ENCODE data around the gene MYO3B. TPM values are rescaled to one million over a fixed set of nuclear protein-coding genes. Genes with fewer than 3 reads are reported as not detected.
A peak's percentile ranks its signal among the peaks of the same experiment; 100 is the strongest.

Gene MYO3B
- total RNA-seq, 2 donors from 2014 or later: 0.26 to 0.79 TPM

DNA sequence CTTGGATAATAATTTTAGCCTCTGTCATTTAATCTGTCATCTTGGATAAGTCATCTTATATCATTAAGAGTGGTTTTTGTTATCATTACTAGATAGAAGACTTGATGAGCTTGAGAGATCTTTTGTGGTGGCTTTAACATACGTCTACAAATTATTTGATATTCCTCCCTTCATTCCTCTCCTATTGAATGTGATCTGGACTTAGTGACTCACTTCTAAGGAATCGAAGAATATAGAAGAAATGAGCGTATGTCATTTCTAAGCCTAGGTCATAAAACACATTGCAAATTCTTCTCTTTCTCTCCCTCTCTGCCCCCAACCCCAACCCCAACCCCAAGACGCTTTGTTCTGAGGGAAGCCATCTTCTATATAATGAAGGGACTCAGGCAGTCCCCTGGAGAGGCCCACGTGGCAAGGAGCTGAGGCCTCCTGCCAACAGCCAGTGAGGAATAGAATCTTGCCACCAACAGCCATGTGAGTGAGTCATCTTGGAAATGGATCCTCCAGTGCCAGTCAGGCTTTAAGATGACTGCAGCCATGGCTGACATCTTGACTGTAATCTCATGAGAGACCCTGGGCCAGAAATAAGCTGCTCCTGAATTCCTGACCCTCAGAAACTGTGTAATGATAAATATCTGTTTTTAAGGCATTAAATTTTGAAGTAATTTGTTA, 315.6 kb downstream of the MYO3B start:
- Mint-ChIP-seq H3K27me3 (peaks cover 25% of the 10 kb centered on the region), H3K36me3 (ENCODE audit: low read depth) (no peaks in the 10 kb centered on the region), H3K9me3 (no peaks in the 10 kb centered on the region), H3K27ac (no peak overlapping the region), H3K4me1 (no peaks in the 10 kb centered on the region), H3K4me3 (no peak overlapping the region)
- ATAC-seq (replicated peaks): no peak

DNA sequence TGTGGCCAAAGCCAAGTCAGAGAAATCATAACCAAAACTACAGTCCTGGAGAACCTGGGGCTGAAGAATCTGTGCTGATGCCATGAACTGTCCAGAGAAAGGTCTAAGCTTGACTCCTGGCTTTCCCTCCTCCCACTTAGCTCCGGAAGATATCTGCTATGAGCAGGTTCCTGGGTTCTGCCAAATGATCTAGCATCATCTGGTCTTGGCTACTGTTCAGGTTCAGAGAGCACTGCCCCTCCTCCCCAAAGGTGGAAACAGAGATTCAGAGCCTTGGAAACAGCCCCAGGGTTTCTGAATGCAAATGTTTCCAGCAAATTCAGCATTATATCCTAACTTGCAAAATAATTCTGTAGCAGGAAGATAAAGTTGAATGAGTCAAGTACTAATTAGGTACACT, 317.9 kb downstream of the MYO3B start:
- no peak overlapping the region for H3K27ac Mint-ChIP-seq
- H3K36me3 Mint-ChIP-seq (ENCODE audit: low read depth): no peaks in the 10 kb centered on the region
- no peak for ATAC-seq (replicated peaks)

DNA sequence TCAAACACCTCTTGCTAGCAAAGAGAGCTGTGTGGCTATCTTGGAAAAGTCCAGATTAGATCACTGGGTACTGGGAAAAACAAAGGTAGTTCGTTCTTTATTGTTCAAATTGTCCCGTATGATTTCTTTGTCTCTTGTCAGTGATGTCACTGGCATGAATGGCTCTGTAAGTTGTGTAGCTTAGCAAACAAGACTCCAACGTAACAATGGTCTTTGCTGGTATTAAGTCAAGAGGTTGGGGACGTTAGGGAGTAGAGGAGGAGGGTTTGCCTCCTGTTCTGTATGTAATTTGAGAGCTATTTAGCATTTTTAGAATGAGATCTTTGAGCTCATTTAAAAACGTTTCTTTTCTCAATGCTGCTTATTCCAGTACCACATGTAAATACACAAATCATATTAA, 320.7 kb downstream of the MYO3B start:
- Mint-ChIP-seq H3K9me3 (no peaks in the 10 kb centered on the region), H3K36me3 (ENCODE audit: low read depth) (no peaks in the 10 kb centered on the region), H3K27ac (no peak overlapping the region), H3K4me1 (no peaks in the 10 kb centered on the region), H3K4me3 (no peak overlapping the region), H3K27me3 (peaks cover 36% of the 10 kb centered on the region)
- ATAC-seq (replicated peaks): no peak

More for the DNA sequence above, 317.9 kb downstream of the MYO3B start:
- no peak overlapping the region for H3K4me3 Mint-ChIP-seq
- no peaks in the 10 kb centered on the region for H3K9me3 Mint-ChIP-seq
- no peaks in the 10 kb centered on the region for H3K4me1 Mint-ChIP-seq
- peaks cover 34% of the 10 kb centered on the region for H3K27me3 Mint-ChIP-seq

DNA sequence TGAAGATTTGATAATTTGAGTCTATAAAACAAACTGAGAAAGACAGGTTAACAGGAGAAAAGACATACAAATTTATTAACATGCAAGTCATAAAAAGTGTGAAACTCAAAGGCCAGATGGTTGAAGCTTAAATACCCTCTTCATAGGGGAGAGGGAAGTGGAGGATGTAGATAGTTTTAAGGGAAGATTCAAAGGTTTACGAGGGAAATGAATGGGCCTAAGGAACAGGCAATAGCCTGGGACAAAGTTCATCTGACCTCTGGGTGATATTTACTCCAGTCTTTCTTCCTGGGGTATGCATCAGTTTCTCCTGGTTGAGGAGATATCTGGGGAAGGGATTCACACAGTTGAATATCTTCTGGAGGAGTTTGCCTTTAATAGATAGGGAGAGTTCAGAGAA, 322.2 kb downstream of the MYO3B start:
- no peak overlapping the region for H3K27ac Mint-ChIP-seq
- H3K4me3 Mint-ChIP-seq: no peak overlapping the region
- no peak for ATAC-seq (replicated peaks)
- peaks cover 33% of the 10 kb centered on the region for H3K27me3 Mint-ChIP-seq
- H3K4me1 Mint-ChIP-seq: no peaks in the 10 kb centered on the region
- no peaks in the 10 kb centered on the region for H3K36me3 Mint-ChIP-seq (ENCODE audit: low read depth)
- H3K9me3 Mint-ChIP-seq: no peaks in the 10 kb centered on the region

DNA sequence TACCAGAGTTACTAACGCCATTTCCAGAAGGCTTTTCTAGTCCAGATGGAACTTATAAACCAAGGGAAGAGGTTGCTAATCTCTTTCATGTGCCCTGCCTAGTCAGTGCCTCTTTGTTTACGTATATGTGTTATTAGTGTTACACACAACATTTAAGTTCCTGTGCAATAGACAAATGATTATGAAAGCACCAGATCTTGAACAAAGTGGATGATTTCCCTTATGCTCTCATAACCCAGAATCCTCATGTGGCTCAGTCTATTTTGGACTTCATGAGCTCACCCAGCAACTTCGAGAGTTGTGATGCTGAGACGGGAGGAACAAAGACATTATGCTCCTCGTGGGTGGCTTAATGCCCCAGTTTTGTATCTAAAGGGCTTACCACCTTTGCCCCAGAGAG, 322.8 kb downstream of the MYO3B start:
- no peaks in the 10 kb centered on the region for H3K9me3 Mint-ChIP-seq
- H3K36me3 Mint-ChIP-seq (ENCODE audit: low read depth): no peaks in the 10 kb centered on the region
- H3K4me3 Mint-ChIP-seq: no peak overlapping the region
- peaks cover 29% of the 10 kb centered on the region for H3K27me3 Mint-ChIP-seq
- H3K27ac Mint-ChIP-seq: no peak overlapping the region
- H3K4me1 Mint-ChIP-seq: no peaks in the 10 kb centered on the region
- ATAC-seq (replicated peaks): no peak

DNA sequence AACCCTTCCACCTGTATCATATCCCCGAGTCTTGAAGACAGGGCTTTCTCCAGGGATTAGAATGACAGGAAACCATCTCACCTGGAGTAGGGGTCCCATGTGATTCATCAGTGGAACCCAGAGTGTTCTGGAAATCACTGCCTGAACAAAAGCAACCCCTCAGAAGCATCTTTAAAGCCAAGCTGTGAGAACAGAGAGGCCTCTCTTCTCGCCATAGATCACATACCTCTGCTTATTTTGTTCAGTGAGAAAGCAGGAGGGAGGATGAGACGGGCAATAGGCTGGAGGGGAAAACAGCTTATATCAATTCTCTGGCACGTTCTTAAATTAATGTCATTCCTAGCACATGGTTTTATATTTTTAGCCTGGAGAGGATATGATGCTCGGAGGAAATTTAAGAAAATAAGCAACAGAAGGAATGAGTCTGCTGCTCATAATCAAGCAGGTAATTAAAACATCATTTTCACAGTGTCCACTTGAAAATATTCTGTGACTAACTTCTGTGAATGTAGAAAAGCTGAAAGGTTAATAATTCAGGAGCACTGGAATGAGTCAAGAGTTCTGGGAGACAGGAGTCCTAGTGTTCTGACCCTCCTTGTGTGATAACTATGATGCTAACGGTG, 323.6 kb downstream of the MYO3B start:
- Mint-ChIP-seq H3K27ac (no peak overlapping the region), H3K36me3 (ENCODE audit: low read depth) (no peaks in the 10 kb centered on the region), H3K27me3 (peaks cover 25% of the 10 kb centered on the region), H3K9me3 (no peaks in the 10 kb centered on the region), H3K4me1 (peaks cover under 1% of the 10 kb centered on the region), H3K4me3 (no peak overlapping the region)
- no peak for ATAC-seq (replicated peaks)

DNA sequence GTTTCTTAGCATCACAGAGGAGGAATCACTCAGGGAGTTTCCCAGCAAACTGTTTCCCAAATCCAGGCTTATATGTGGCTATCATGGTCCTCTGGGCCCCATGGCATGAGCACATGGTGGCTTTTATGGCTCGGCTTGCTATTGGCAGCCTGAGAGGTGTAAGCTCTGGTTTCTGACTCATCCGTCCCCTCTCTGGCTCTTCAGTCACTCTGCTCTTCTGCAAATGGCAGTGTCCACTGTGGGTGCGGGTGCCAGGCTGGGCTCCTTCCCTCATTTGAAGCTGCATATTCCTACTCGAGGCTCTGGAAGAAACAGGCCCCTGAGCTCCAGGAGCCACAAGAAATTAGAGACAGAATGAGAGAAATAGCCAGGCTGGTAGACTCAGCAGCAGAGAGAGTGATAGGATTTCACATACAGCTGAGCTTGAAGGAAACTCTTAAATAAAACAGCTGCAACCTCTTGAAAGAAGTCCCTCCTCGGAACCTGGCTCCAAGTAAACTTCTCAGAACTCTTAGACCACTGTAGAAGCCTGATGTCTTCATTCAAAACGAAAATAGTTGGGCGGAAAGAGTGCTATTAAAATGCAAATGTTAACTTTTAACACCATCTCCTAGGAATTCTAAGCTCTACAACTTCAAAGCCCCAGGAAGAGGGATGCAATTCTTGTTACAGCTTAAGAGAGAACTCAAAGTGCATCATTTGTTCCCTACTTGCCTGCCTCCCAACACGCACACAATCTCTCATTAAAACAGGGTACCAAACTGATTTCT, 324.6 kb downstream of the MYO3B start:
- no peak overlapping the region for H3K27ac Mint-ChIP-seq
- ATAC-seq (replicated peaks): no peak

DNA sequence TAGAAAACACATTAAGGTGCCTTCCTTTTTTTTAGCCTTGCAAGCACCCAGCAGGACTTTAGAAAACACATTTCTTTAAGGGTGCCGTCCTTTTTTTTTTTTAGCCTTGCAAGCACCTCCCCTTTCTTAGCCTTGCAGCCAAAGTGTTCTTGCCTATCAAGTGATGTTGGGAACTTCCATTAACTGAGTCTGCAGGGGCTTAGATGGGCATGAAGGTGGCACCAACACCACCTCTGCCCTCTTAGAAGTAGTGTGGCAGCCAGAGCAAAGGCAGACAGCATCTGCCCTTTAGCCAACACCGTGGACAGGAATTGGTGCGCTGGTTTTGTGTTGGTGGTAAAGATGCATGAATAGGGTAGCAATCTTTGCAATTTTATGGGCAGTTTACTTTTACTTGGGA, 325.6 kb downstream of the MYO3B start:
- no peaks in the 10 kb centered on the region for H3K36me3 Mint-ChIP-seq (ENCODE audit: low read depth)
- ATAC-seq (replicated peaks): no peak
- no peaks in the 10 kb centered on the region for H3K9me3 Mint-ChIP-seq
- H3K4me1 Mint-ChIP-seq: peaks cover 14% of the 10 kb centered on the region
- no peak overlapping the region for H3K27ac Mint-ChIP-seq
- H3K4me3 Mint-ChIP-seq: no peak overlapping the region
- H3K27me3 Mint-ChIP-seq: peaks cover 18% of the 10 kb centered on the region

More for the DNA sequence above, 324.6 kb downstream of the MYO3B start:
- H3K36me3 Mint-ChIP-seq (ENCODE audit: low read depth): no peaks in the 10 kb centered on the region
- no peak overlapping the region for H3K4me3 Mint-ChIP-seq
- H3K9me3 Mint-ChIP-seq: no peaks in the 10 kb centered on the region
- H3K27me3 Mint-ChIP-seq: peaks cover 21% of the 10 kb centered on the region
- peaks cover 11% of the 10 kb centered on the region for H3K4me1 Mint-ChIP-seq

DNA sequence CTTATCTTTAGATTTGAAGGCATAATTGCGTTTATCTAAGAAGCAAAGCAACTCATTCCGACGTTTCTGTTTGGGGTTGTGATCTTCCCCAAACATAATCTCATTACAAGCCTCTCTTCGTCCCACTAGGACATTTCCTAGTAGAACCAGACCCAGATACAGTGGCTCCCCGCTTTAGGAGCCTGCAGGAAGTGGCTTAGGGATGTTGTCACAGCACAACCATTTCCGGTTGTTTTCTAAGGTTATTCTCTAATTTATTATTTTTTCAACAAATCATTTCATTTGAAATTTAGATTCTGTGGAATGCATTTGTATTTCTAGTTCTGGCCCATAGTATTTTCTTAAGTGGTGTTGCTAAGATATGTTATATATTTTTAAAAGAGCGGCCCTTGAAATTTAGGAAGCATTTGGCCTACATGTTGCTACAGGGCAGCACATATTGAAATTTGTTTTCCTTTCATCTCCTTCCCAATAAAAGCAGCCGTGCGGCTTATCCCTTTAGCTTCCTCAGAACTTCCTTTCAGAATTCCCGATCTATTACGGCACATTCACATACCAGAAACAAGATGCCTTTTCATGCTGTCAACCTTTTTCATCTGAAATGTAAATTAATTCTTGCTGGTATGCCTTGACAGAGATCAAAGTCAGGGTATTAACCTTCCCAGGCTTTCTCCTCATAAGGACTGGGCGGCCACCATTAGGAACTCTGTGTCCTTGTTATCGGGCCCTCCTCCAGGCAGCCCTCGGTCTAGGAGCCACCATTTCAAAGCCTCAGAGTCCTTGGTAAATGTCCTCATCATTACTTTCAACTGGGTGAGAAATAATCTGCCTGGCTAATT, 326.2 kb downstream of the MYO3B start:
- Mint-ChIP-seq H3K36me3 (ENCODE audit: low read depth) (no peaks in the 10 kb centered on the region), H3K27me3 (peaks cover 16% of the 10 kb centered on the region), H3K4me1 (peaks cover 14% of the 10 kb centered on the region), H3K4me3 (no peak overlapping the region), H3K9me3 (no peaks in the 10 kb centered on the region), H3K27ac (no peak overlapping the region)
- no peak for ATAC-seq (replicated peaks)

DNA sequence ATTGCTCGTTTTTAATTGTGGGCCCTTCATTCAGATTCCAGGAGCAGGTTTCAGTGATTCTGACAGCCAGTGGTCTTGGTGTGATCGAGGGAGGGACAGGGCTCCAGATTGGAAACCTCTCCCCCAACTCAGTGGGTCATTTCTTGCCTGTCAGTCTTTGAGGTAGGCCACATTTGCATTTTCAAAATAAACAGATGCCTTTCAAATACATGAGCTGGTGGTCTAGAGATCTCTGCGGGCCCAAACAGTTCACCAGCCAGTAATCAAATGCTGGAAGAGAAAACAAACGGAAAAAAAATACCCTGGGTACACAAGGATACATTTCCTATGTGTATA, 326.8 kb downstream of the MYO3B start:
- H3K4me3 Mint-ChIP-seq: no peak overlapping the region
- H3K36me3 Mint-ChIP-seq (ENCODE audit: low read depth): no peaks in the 10 kb centered on the region
- no peak for ATAC-seq (replicated peaks)
- H3K27ac Mint-ChIP-seq: no peak overlapping the region
- H3K9me3 Mint-ChIP-seq: no peaks in the 10 kb centered on the region
- H3K4me1 Mint-ChIP-seq: peaks cover 14% of the 10 kb centered on the region
- H3K27me3 Mint-ChIP-seq: peaks cover 16% of the 10 kb centered on the region

DNA sequence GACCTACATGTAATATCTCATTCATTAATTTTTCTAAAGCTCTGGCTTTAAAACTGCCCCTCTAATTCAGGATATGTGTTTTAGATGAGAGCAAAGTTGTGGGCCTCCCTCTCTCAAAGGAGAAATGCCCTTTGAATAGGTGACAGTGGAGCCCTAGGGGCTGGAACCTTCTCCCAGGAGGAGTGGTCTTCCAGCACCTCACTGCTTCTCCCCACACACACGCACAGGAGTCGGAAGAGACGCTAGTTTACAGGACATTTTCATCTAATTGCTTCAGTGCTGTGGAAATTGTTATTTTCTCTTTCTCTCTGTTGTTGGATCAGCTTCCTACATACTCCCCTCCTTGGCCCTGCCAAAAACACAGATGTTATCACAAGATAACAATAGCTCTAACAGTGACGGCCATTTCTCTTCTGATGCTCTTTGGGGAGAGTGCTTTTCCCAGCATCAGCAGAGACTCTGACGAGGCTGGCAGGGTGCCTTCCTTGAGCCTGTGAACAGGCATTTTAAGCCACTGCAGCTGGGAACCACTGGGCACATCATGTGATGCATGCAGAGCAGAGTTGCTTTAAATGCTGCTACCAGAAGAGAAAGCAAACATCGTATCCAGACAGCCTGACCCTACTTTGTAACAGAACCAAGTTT, 327.8 kb downstream of the MYO3B start:
- ATAC-seq (replicated peaks): no peak
- Mint-ChIP-seq H3K4me1 (peaks cover 14% of the 10 kb centered on the region), H3K36me3 (ENCODE audit: low read depth) (no peaks in the 10 kb centered on the region), H3K27me3 (peaks cover 9% of the 10 kb centered on the region), H3K27ac (no peak overlapping the region), H3K9me3 (no peaks in the 10 kb centered on the region), H3K4me3 (no peak overlapping the region)

DNA sequence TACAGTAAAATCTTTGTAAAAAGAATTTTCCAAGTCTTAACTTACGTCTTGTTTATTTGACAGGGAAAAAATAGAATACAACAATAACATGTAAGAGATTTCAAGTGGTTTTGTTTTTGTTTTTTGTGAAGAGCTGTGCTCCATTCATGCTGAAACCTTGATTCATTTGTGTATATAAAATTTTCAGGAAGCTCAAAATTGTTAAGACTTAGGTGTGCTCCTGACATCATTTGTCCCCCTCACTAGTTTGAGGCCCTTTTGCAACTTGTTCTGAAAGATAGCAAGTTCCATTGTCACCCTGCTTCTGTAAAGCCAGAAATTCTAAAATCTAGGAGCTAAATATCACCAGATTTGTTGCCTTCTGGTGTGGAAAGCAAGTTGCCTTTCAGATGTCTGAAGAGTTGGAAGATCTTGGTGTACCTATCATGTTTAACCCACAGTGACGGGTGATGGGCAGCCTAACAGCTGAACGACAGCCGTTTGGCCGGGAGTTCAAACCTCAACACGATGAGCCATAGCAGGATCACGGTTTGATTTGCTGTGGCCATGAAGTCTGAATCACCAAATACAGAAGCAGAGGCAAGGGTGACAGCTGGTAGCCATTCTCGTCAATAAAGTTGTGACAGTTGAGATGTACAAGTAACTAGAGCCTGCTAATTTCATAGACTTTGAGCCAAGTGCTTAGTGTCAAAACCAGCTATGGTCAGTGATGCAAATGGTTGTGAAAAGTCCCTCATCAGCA, 331.7 kb downstream of the MYO3B start:
- peak; percentile 81 for ATAC-seq (replicated peaks)
- no peak overlapping the region for H3K27ac Mint-ChIP-seq
- no peaks in the 10 kb centered on the region for H3K9me3 Mint-ChIP-seq
- H3K27me3 Mint-ChIP-seq: peaks cover 9% of the 10 kb centered on the region
- H3K4me1 Mint-ChIP-seq: peaks cover 14% of the 10 kb centered on the region
- H3K4me3 Mint-ChIP-seq: no peak overlapping the region
- no peaks in the 10 kb centered on the region for H3K36me3 Mint-ChIP-seq (ENCODE audit: low read depth)

DNA sequence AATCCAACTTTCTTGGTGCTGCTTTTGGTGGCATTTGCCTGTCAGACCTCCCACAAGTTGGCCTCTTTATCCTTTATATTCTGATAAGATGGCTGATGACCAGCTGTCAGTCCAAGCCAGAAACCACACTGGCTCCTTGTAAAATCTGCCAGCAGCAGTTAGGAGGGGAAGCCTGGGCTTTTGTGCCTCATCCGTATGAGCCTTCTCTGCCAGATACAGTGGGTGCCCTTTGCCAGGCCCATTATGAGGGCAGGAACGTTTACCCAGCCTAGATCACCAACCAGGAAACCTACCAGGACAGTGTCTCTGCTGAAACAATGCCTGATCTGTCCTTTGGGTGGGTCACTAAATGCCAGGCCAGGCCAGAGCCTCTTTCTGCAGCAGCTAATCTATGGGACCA, 334.3 kb downstream of the MYO3B start:
- no peaks in the 10 kb centered on the region for H3K36me3 Mint-ChIP-seq (ENCODE audit: low read depth)
- H3K4me1 Mint-ChIP-seq: peaks cover 6% of the 10 kb centered on the region
- no peak for ATAC-seq (replicated peaks)
- peaks cover 9% of the 10 kb centered on the region for H3K27me3 Mint-ChIP-seq
- H3K9me3 Mint-ChIP-seq: no peaks in the 10 kb centered on the region
- no peak overlapping the region for H3K4me3 Mint-ChIP-seq
- H3K27ac Mint-ChIP-seq: no peak overlapping the region
